Activated T-helper 1 cell treated with anti-CD3 and anti-CD28 coated beads, Interleukin-12 subunit alpha, Interleukin-12 subunit beta, Interleukin-2, Interleukin-4 antibody, amounts not matched to agents 30 ng/mL and 10 ng/mL and 1 ng/mL, durations not matched to agents 14 hours and 24 hours and 36 hours (primary cell): Measurements from ENCODE around the gene ST6GAL2. TPM values are rescaled to one million over a fixed set of nuclear protein-coding genes. Genes with fewer than 3 reads are reported as not detected.

Experiments
- DNase-seq: peaks from one replicate; pipeline ENCODE4 v3.0.0; 2021; ENCODE audit warnings: low spot score
- H3K27ac Mint-ChIP-seq: one replicate; pipeline ENCODE4 v1.8.0; 2021; ENCODE audit warnings: mild to moderate bottlenecking, mixed read lengths
- H3K27me3 Mint-ChIP-seq: one replicate; pipeline ENCODE4 v1.8.0; 2022; ENCODE audit warnings: mild to moderate bottlenecking, moderate library complexity, mixed read lengths; ENCODE audit not compliant: insufficient read depth
- H3K36me3 Mint-ChIP-seq: one replicate; pipeline ENCODE4 v1.8.0; 2021; ENCODE audit warnings: low read depth, mixed read lengths
- H3K4me1 Mint-ChIP-seq: one replicate; pipeline ENCODE4 v1.8.0; 2021; ENCODE audit warnings: low read depth, mixed read lengths
- H3K4me3 Mint-ChIP-seq: one replicate; pipeline ENCODE4 v1.8.0; 2021; ENCODE audit warnings: mild to moderate bottlenecking, moderate library complexity, mixed read lengths
- H3K9me3 Mint-ChIP-seq: one replicate; pipeline ENCODE4 v1.8.0; 2021; ENCODE audit warnings: mixed read lengths
- intact Hi-C: fragments of 100-400 bp; cut with micrococcal nuclease; formaldehyde crosslinking; loops from one replicate; pipeline ENCODE4 v1.15.1; 2024
- total RNA-seq: library from RNA; stranded (reverse); gene quantifications from 2 replicates; pipeline ENCODE4 v1.2.3, GENCODE V29; 2022

ST6GAL2 gene
- not detected in 2 replicates for total RNA-seq

- H3K36me3 Mint-ChIP-seq = no peaks in the 10 kb centered on the region
- H3K4me1 Mint-ChIP-seq = no peaks in the 10 kb centered on the region
- H3K4me3 Mint-ChIP-seq = no peak within 1 kb of the TSS
- no peaks in the 10 kb centered on the region for H3K9me3 Mint-ChIP-seq
- H3K27me3 Mint-ChIP-seq = peaks cover 15% of the 10 kb centered on the region
- H3K27ac Mint-ChIP-seq = no peak within 1 kb of the TSS
- intact Hi-C loops = no loop called here
- no peak for DNase-seq
These were observed at the start of gene ST6GAL2 for GRCh38 chr2:106885971-106886915. ST6GAL2 (minus strand) TSS chr2:106886167; CDS start chr2:106843977, 42,190 bp downstream.

GRCh38 chr2:106932644-106933043, 46.7 kb upstream of the ST6GAL2 start:
- intact Hi-C loops = no loop called here
- no peak overlapping the region for H3K27ac Mint-ChIP-seq

GRCh38 chr2:106931717-106932335, 45.9 kb upstream of the ST6GAL2 start:
- Mint-ChIP-seq H3K27ac (no peak overlapping the region), H3K4me3 (no peak overlapping the region), H3K27me3 (no peaks in the 10 kb centered on the region), H3K4me1 (no peaks in the 10 kb centered on the region), H3K9me3 (no peaks in the 10 kb centered on the region), H3K36me3 (no peaks in the 10 kb centered on the region)
- intact Hi-C loops = no loop called here
- no peak for DNase-seq

More at GRCh38 chr2:106932644-106933043, 46.7 kb upstream of the ST6GAL2 start:
- H3K4me1 Mint-ChIP-seq = no peaks in the 10 kb centered on the region
- DNase-seq = no peak
- no peak overlapping the region for H3K4me3 Mint-ChIP-seq
- no peaks in the 10 kb centered on the region for H3K36me3 Mint-ChIP-seq
- H3K27me3 Mint-ChIP-seq = no peaks in the 10 kb centered on the region
- no peaks in the 10 kb centered on the region for H3K9me3 Mint-ChIP-seq

- no peaks in the 10 kb centered on the region for H3K36me3 Mint-ChIP-seq
- H3K4me1 Mint-ChIP-seq = no peaks in the 10 kb centered on the region
- peaks cover 3% of the 10 kb centered on the region for H3K9me3 Mint-ChIP-seq
- DNase-seq = no peak
- no peaks in the 10 kb centered on the region for H3K27me3 Mint-ChIP-seq
- H3K4me3 Mint-ChIP-seq = no peak overlapping the region
- H3K27ac Mint-ChIP-seq = no peak overlapping the region
- intact Hi-C loops = no loop called here
These were observed 35.5 kb upstream of the ST6GAL2 start for GRCh38 chr2:106921451-106921850.

- intact Hi-C loops = no loop called here
- no peaks in the 10 kb centered on the region for H3K9me3 Mint-ChIP-seq
- H3K27me3 Mint-ChIP-seq = no peaks in the 10 kb centered on the region
- no peaks in the 10 kb centered on the region for H3K4me1 Mint-ChIP-seq
- H3K4me3 Mint-ChIP-seq = no peak overlapping the region
- no peak for DNase-seq
- no peak overlapping the region for H3K27ac Mint-ChIP-seq
- H3K36me3 Mint-ChIP-seq = no peaks in the 10 kb centered on the region
These were observed 33.0 kb upstream of the ST6GAL2 start for GRCh38 chr2:106919012-106919411.

GRCh38 chr2:106904242-106904641, 18.3 kb upstream of the ST6GAL2 start:
- no peaks in the 10 kb centered on the region for H3K36me3 Mint-ChIP-seq
- no peaks in the 10 kb centered on the region for H3K4me1 Mint-ChIP-seq
- H3K9me3 Mint-ChIP-seq = no peaks in the 10 kb centered on the region
- no peak overlapping the region for H3K4me3 Mint-ChIP-seq
- H3K27ac Mint-ChIP-seq = no peak overlapping the region
- no peak for DNase-seq
- H3K27me3 Mint-ChIP-seq = peaks cover 2% of the 10 kb centered on the region
- intact Hi-C loops = no loop called here

- Mint-ChIP-seq H3K36me3 (no peaks in the 10 kb centered on the region), H3K4me1 (no peaks in the 10 kb centered on the region), H3K27me3 (no peaks in the 10 kb centered on the region), H3K27ac (no peak overlapping the region), H3K9me3 (no peaks in the 10 kb centered on the region), H3K4me3 (no peak overlapping the region)
- DNase-seq = no peak
- intact Hi-C loops = no loop called here
These were observed 14.0 kb upstream of the ST6GAL2 start for GRCh38 chr2:106899786-106900530.

GRCh38 chr2:106894545-106894944, 8.6 kb upstream of the ST6GAL2 start:
- no peak overlapping the region for H3K27ac Mint-ChIP-seq
- intact Hi-C loops = no loop called here
- no peaks in the 10 kb centered on the region for H3K36me3 Mint-ChIP-seq
- no peak overlapping the region for H3K4me3 Mint-ChIP-seq
- no peaks in the 10 kb centered on the region for H3K4me1 Mint-ChIP-seq
- no peaks in the 10 kb centered on the region for H3K9me3 Mint-ChIP-seq
- H3K27me3 Mint-ChIP-seq = peaks cover 2% of the 10 kb centered on the region
- no peak for DNase-seq

GRCh38 chr2:106892048-106892447, 6.1 kb upstream of the ST6GAL2 start:
- H3K27ac Mint-ChIP-seq = no peak overlapping the region
- no peaks in the 10 kb centered on the region for H3K4me1 Mint-ChIP-seq
- intact Hi-C loops = no loop called here
- H3K27me3 Mint-ChIP-seq = peaks cover 5% of the 10 kb centered on the region
- no peak for DNase-seq
- H3K36me3 Mint-ChIP-seq = no peaks in the 10 kb centered on the region
- no peak overlapping the region for H3K4me3 Mint-ChIP-seq
- H3K9me3 Mint-ChIP-seq = no peaks in the 10 kb centered on the region

GRCh38 chr2:106890606-106891005, 4.6 kb upstream of the ST6GAL2 start:
- Mint-ChIP-seq H3K27me3 (peaks cover 9% of the 10 kb centered on the region), H3K4me1 (no peaks in the 10 kb centered on the region), H3K4me3 (no peak overlapping the region), H3K36me3 (no peaks in the 10 kb centered on the region), H3K27ac (no peak overlapping the region), H3K9me3 (no peaks in the 10 kb centered on the region)
- DNase-seq = no peak
- intact Hi-C loops = no loop called here

- Mint-ChIP-seq H3K27me3 (peaks cover 17% of the 10 kb centered on the region), H3K4me3 (no peak overlapping the region), H3K4me1 (no peaks in the 10 kb centered on the region), H3K36me3 (no peaks in the 10 kb centered on the region), H3K9me3 (no peaks in the 10 kb centered on the region), H3K27ac (no peak overlapping the region)
- DNase-seq = no peak
- intact Hi-C loops = no loop called here
These were observed 1.2 kb upstream of the ST6GAL2 start for GRCh38 chr2:106886916-106887758.

- intact Hi-C loops = no loop called here
- no peak overlapping the region for H3K27ac Mint-ChIP-seq
- no peaks in the 10 kb centered on the region for H3K4me1 Mint-ChIP-seq
These were observed 638 bp downstream of the ST6GAL2 start for GRCh38 chr2:106885329-106885728.

More at GRCh38 chr2:106885329-106885728, 638 bp downstream of the ST6GAL2 start:
- H3K27me3 Mint-ChIP-seq = peaks cover 15% of the 10 kb centered on the region
- H3K9me3 Mint-ChIP-seq = no peaks in the 10 kb centered on the region
- no peak for DNase-seq
- no peaks in the 10 kb centered on the region for H3K36me3 Mint-ChIP-seq
- no peak overlapping the region for H3K4me3 Mint-ChIP-seq
